Measurements from ENCODE around the gene ZBTB4. TPM values are rescaled to one million over a fixed set of nuclear protein-coding genes. Genes with fewer than 3 reads are reported as not detected.

ZBTB4 gene
- total and polyA plus RNA-seq, 9 of the 15 experiments (the other 6 are each of a cell fraction or from before 2014, with no cell fraction given) = 0.92 to 6.9 (median 3.3) TPM

GRCh38 chr17:7475764-7476422, 3.5 kb downstream of the ZBTB4 start (continued):
- TF ChIP-seq CHD7 (IDR thresholded peaks at IDR 0.05; ENCODE audit: low read depth, low read length) (no peak), RCOR1 (IDR thresholded peaks at IDR 0.05; ENCODE audit: borderline replicate concordance in 1 of 2, low read depth in 2 of 2, low read length in 2 of 2) (peak in 1 of 2 experiments; percentile 29; a peak in 1 of 4 replicates), ZNF589 (CRISPR knock-in tag; IDR thresholded peaks at IDR 0.05; ENCODE audit: low read depth) (no peak), RBM34 (IDR thresholded peaks at IDR 0.05; ENCODE audit: borderline replicate concordance, insufficient read depth, low read length) (no peak), SPI1 (IDR thresholded peaks at IDR 0.05; ENCODE audit: borderline replicate concordance, low read depth, low read length) (no peak), TAF15 (IDR thresholded peaks at IDR 0.05; ENCODE audit: low read depth, low read length) (no peak), FOXJ3 (CRISPR knock-in tag; IDR thresholded peaks at IDR 0.05) (no peak), HOXB6 (CRISPR knock-in tag; IDR thresholded peaks at IDR 0.05; ENCODE audit: borderline replicate concordance) (no peak), CEBPG (CRISPR knock-in tag; IDR thresholded peaks at IDR 0.05) (no peak), CEBPG (tag; conservative IDR thresholded peaks at IDR 0.05 in 1 of 2, IDR thresholded peaks at IDR 0.05 in 1 of 2) (no peak), BRD4 (IDR thresholded peaks at IDR 0.05) (no peak), ASH1L (IDR thresholded peaks at IDR 0.05; ENCODE audit: borderline replicate concordance, low read depth, partially characterized antibody) (no peak), PHF20 (IDR thresholded peaks at IDR 0.05; ENCODE audit: partially characterized antibody) (no peak), ZBTB43 (CRISPR knock-in tag; IDR thresholded peaks at IDR 0.05) (no peak), WHSC1 (IDR thresholded peaks at IDR 0.05; ENCODE audit: low read length) (no peak)
